Colonic mucosa (tissue), 4 donors: ENCODE results near the gene CDKN2A. TPM values are rescaled to one million over a fixed set of nuclear protein-coding genes. Genes with fewer than 3 reads are reported as not detected.

Experiments used
- DNase-seq: peaks from one replicate; pipeline ENCODE4 v3.0.0-alpha.2; 2020
- H3K27ac ChIP-seq: fragments of 200-600 bp; one replicate; pipeline ENCODE4 v1.8.0; 2021
- H3K27me3 ChIP-seq: fragments of 200-600 bp; one replicate; pipeline ENCODE4 v1.8.0; 2021
- H3K36me3 ChIP-seq: fragments of 200-600 bp; one replicate; pipeline ENCODE4 v1.8.0; 2021
- H3K4me1 ChIP-seq: fragments of 200-600 bp; one replicate; pipeline ENCODE4 v1.8.0; 2021; ENCODE audit warnings: mild to moderate bottlenecking
- H3K4me3 ChIP-seq: fragments of 200-600 bp; one replicate; pipeline ENCODE4 v1.8.0; 2021
- H3K9ac ChIP-seq, 2 donors: one replicate each; pipeline ENCODE4 v1.7.0; 2013; ENCODE audit warnings: control low read depth in 2 of 2, low read depth in 2 of 2, low read length in 2 of 2
- H3K9me3 ChIP-seq: fragments of 200-600 bp; one replicate; pipeline ENCODE4 v1.8.0; 2021
- CTCF ChIP-seq: fragments of 200-600 bp; IDR thresholded peaks from one replicate; pipeline ENCODE4 v1.8.0; 2022; ENCODE audit warnings: antibody characterized with exemption, mild to moderate bottlenecking
- intact Hi-C: fragments of 100-400 bp; cut with DNase I; formaldehyde crosslinking; loops from one replicate; pipeline ENCODE4 v1.14.1; 2022
- total RNA-seq, 2 donors: library from RNA; stranded (reverse); fragmentation: NEBNext Ultra II Directional in 1 of 2; extraction: Animal tissue kit (Norgen Biotek cat#: 25700) in 1 of 2; gene quantifications; one replicate each; pipeline ENCODE4 v1.2.1, GENCODE V29; 2021
- donor health status: healthy.
- donor health status: DM: no; HTN: no; CAD: no.
- donor health status: DM: no; HTN: no; CAD: no.

The CDKN2A gene
- total RNA-seq, 2 donors from 2014 or later = 1.3 to 2.9 TPM

GRCh38 chr9:22031655-22032411, 37.6 kb upstream of the CDKN2A start:
- Histone ChIP-seq H3K9me3 (no peaks in the 10 kb centered on the region), H3K9ac (no peak overlapping the region), H3K27ac (no peak overlapping the region), H3K4me3 (no peak overlapping the region), H3K27me3 (no peaks in the 10 kb centered on the region), H3K4me1 (no peaks in the 10 kb centered on the region), H3K36me3 (no peaks in the 10 kb centered on the region)
- intact Hi-C loops = no loop called here
- DNase-seq = no peak
- TF ChIP-seq CTCF = no peak

GRCh38 chr9:22030101-22030598, 36.0 kb upstream of the CDKN2A start:
- no peak for TF ChIP-seq CTCF
- Histone ChIP-seq H3K4me1 (no peaks in the 10 kb centered on the region), H3K27me3 (no peaks in the 10 kb centered on the region), H3K36me3 (no peaks in the 10 kb centered on the region), H3K27ac (peak overlapping the region; percentile 1), H3K9me3 (no peaks in the 10 kb centered on the region), H3K9ac (no peak overlapping the region), H3K4me3 (no peak overlapping the region)
- DNase-seq = no peak
- intact Hi-C loops = no loop called here

GRCh38 chr9:22029231-22029630, 35.0 kb upstream of the CDKN2A start:
- H3K9me3 ChIP-seq = no peaks in the 10 kb centered on the region
- no peak overlapping the region for H3K27ac ChIP-seq
- no peaks in the 10 kb centered on the region for H3K36me3 ChIP-seq
- no peak for TF ChIP-seq CTCF
- DNase-seq = no peak
- intact Hi-C loops = no loop called here
- H3K27me3 ChIP-seq = no peaks in the 10 kb centered on the region
- no peak overlapping the region for H3K9ac ChIP-seq
- H3K4me1 ChIP-seq = no peaks in the 10 kb centered on the region
- H3K4me3 ChIP-seq = no peak overlapping the region

DNA sequence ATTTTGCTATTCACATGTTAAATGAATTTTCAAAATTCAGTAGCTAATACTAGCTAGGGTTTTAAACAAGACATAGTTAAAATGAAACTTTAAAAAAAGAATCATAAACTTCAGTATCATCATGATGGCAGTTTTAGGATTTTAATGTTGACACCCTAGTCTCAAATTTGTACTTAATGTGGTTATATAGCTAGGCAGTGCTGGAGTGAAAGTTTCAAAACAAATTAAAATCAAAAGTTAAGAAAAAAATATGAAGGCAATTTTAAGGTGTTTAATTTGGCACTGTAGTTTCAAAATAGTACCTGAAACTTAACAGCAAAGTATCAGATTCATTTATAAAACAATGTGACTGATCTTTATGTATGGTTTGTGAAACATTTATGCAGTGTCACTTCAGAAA, 34.2 kb upstream of the CDKN2A start:
- TF ChIP-seq CTCF = no peak
- intact Hi-C loops = no loop called here

DNA sequence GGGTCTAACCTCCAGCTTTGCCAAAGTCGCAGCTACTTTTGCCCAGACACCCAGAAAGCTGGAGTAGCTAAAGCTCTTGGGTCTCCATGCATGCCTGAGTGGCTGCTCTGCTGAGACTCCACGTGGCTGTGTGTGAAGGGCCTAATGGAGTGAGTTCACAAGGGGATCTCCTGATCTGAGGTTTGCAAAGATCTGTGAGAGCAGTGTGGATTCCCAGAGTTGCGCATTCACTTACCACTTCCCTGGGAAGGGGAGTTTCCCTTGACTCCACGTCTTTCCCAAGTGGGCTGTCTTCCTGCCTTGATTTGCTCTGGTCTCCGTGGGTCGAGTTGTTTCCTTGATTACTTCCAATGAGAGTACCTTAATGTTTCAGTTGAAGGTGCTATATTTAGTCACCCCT, 32.5 kb upstream of the CDKN2A start:
- Histone ChIP-seq H3K27me3 (no peaks in the 10 kb centered on the region), H3K9me3 (no peaks in the 10 kb centered on the region), H3K9ac (no peak overlapping the region), H3K4me3 (no peak overlapping the region), H3K4me1 (no peaks in the 10 kb centered on the region), H3K27ac (no peak overlapping the region), H3K36me3 (no peaks in the 10 kb centered on the region)
- no peak for TF ChIP-seq CTCF
- DNase-seq = no peak
- intact Hi-C loops = no loop called here

More for the DNA sequence above, 34.2 kb upstream of the CDKN2A start:
- Histone ChIP-seq H3K4me1 (no peaks in the 10 kb centered on the region), H3K27me3 (no peaks in the 10 kb centered on the region), H3K9ac (no peak overlapping the region), H3K36me3 (no peaks in the 10 kb centered on the region), H3K9me3 (no peaks in the 10 kb centered on the region), H3K4me3 (no peak overlapping the region), H3K27ac (no peak overlapping the region)
- DNase-seq = no peak
